HUES48 (cell line): Measurements from ENCODE around the gene GPC5.

ENCODE experiments used
- H3K27ac ChIP-seq: one replicate; pipeline ENCODE4 v1.7.0; 2013; ENCODE audit warnings: low read depth, low read length, inconsistent platforms
- H3K27me3 ChIP-seq: 2 replicates; pipeline ENCODE4 v1.6.1; 2013; ENCODE audit warnings: mild to moderate bottlenecking, low read length; ENCODE audit not compliant: control insufficient read depth, insufficient read depth
- H3K36me3 ChIP-seq: 2 replicates; pipeline ENCODE4 v1.6.1; 2013; ENCODE audit warnings: low read length; ENCODE audit not compliant: control insufficient read depth, insufficient read depth
- H3K4me1 ChIP-seq: 2 replicates; pipeline ENCODE4 v1.6.1; 2013; ENCODE audit warnings: mild to moderate bottlenecking, low read length; ENCODE audit not compliant: control insufficient read depth, insufficient read depth
- H3K4me3 ChIP-seq: 2 replicates; pipeline ENCODE4 v1.5.1; 2013; ENCODE audit warnings: mild to moderate bottlenecking, low read depth, low read length
- H3K9ac ChIP-seq: 2 replicates; pipeline ENCODE4 v1.6.1; 2013; ENCODE audit warnings: mild to moderate bottlenecking, low read depth, low read length, moderate library complexity
- H3K9me3 ChIP-seq: 2 replicates; pipeline ENCODE4 v1.6.1; 2013; ENCODE audit warnings: low read length; ENCODE audit not compliant: control insufficient read depth, insufficient read depth

Gene GPC5

GRCh38 chr13:91356919-91357612, 41.4 kb upstream of the GPC5 start:
- peak overlapping the region; percentile 29 for H3K27ac ChIP-seq
- peaks cover 58% of the 10 kb centered on the region for H3K36me3 ChIP-seq
- H3K4me1 ChIP-seq, result no peaks in the 10 kb centered on the region; the same call in 1 of the 2 replicates

GRCh38 chr13:91357613-91358386, 40.6 kb upstream of the GPC5 start:
- Histone ChIP-seq H3K27ac (peak overlapping the region; percentile 17), H3K9me3 (no peaks in the 10 kb centered on the region), H3K36me3 (peaks cover 51% of the 10 kb centered on the region), H3K4me3 (no peak overlapping the region), H3K27me3 (no peaks in the 10 kb centered on the region), H3K9ac (no peak overlapping the region), H3K4me1 (no peaks in the 10 kb centered on the region)

More at GRCh38 chr13:91356919-91357612, 41.4 kb upstream of the GPC5 start:
- no peak overlapping the region for H3K9ac ChIP-seq
- H3K4me3 ChIP-seq, result no peak overlapping the region
- H3K27me3 ChIP-seq, result no peaks in the 10 kb centered on the region
- no peaks in the 10 kb centered on the region for H3K9me3 ChIP-seq

- H3K27me3 ChIP-seq, result no peaks in the 10 kb centered on the region
- peaks cover 45% of the 10 kb centered on the region for H3K36me3 ChIP-seq
- H3K4me3 ChIP-seq, result no peak overlapping the region
- no peaks in the 10 kb centered on the region for H3K9me3 ChIP-seq
- H3K4me1 ChIP-seq, result no peaks in the 10 kb centered on the region
- H3K27ac ChIP-seq, result peak overlapping the region; percentile 17
- H3K9ac ChIP-seq, result no peak overlapping the region
These were observed 40.0 kb upstream of the GPC5 start for GRCh38 chr13:91358387-91358782.

- no peak overlapping the region for H3K27ac ChIP-seq
- no peaks in the 10 kb centered on the region for H3K9me3 ChIP-seq
- H3K4me1 ChIP-seq, result no peaks in the 10 kb centered on the region
- H3K4me3 ChIP-seq, result no peak overlapping the region
- peaks cover 38% of the 10 kb centered on the region for H3K36me3 ChIP-seq
- no peaks in the 10 kb centered on the region for H3K27me3 ChIP-seq
- no peak overlapping the region for H3K9ac ChIP-seq
These were observed 39.3 kb upstream of the GPC5 start for GRCh38 chr13:91359111-91359510.

GRCh38 chr13:91359631-91360030, 38.8 kb upstream of the GPC5 start:
- H3K36me3 ChIP-seq, result peaks cover 32% of the 10 kb centered on the region
- H3K27me3 ChIP-seq, result no peaks in the 10 kb centered on the region
- H3K4me1 ChIP-seq, result no peaks in the 10 kb centered on the region

GRCh38 chr13:91360246-91360751, 38.1 kb upstream of the GPC5 start:
- no peak overlapping the region for H3K9ac ChIP-seq
- no peaks in the 10 kb centered on the region for H3K27me3 ChIP-seq
- H3K4me3 ChIP-seq, result no peak overlapping the region
- H3K27ac ChIP-seq, result peak overlapping the region; percentile 45
- no peaks in the 10 kb centered on the region for H3K4me1 ChIP-seq
- peaks cover 26% of the 10 kb centered on the region for H3K36me3 ChIP-seq
- H3K9me3 ChIP-seq, result no peaks in the 10 kb centered on the region

More at GRCh38 chr13:91359631-91360030, 38.8 kb upstream of the GPC5 start:
- Histone ChIP-seq H3K9me3 (no peaks in the 10 kb centered on the region), H3K27ac (peak overlapping the region; percentile 33), H3K9ac (no peak overlapping the region), H3K4me3 (no peak overlapping the region)

- H3K4me3 ChIP-seq, result no peak overlapping the region
- peaks cover 11% of the 10 kb centered on the region for H3K36me3 ChIP-seq
These were observed 36.6 kb upstream of the GPC5 start for GRCh38 chr13:91361755-91362271.

GRCh38 chr13:91362908-91363307, 35.5 kb upstream of the GPC5 start:
- no peak overlapping the region for H3K27ac ChIP-seq

More at GRCh38 chr13:91361755-91362271, 36.6 kb upstream of the GPC5 start:
- no peaks in the 10 kb centered on the region for H3K4me1 ChIP-seq
- H3K9me3 ChIP-seq, result no peaks in the 10 kb centered on the region
- no peaks in the 10 kb centered on the region for H3K27me3 ChIP-seq
- H3K27ac ChIP-seq, result no peak overlapping the region
- no peak overlapping the region for H3K9ac ChIP-seq

GRCh38 chr13:91368101-91368500, 30.3 kb upstream of the GPC5 start:
- no peaks in the 10 kb centered on the region for H3K36me3 ChIP-seq
- no peak overlapping the region for H3K4me3 ChIP-seq
- no peak overlapping the region for H3K27ac ChIP-seq
- no peak overlapping the region for H3K9ac ChIP-seq
- no peaks in the 10 kb centered on the region for H3K27me3 ChIP-seq
- H3K4me1 ChIP-seq, result no peaks in the 10 kb centered on the region; the same call in 1 of the 2 replicates
- no peaks in the 10 kb centered on the region for H3K9me3 ChIP-seq

More at GRCh38 chr13:91362908-91363307, 35.5 kb upstream of the GPC5 start:
- H3K36me3 ChIP-seq, result no peaks in the 10 kb centered on the region; the same call in none of the 2 replicates
- H3K4me1 ChIP-seq, result no peaks in the 10 kb centered on the region
- no peak overlapping the region for H3K4me3 ChIP-seq
- H3K9ac ChIP-seq, result no peak overlapping the region
- H3K27me3 ChIP-seq, result no peaks in the 10 kb centered on the region
- H3K9me3 ChIP-seq, result no peaks in the 10 kb centered on the region

- no peak overlapping the region for H3K4me3 ChIP-seq
- no peaks in the 10 kb centered on the region for H3K36me3 ChIP-seq
- H3K4me1 ChIP-seq, result no peaks in the 10 kb centered on the region; the same call in 1 of the 2 replicates
- H3K27ac ChIP-seq, result no peak overlapping the region
- no peaks in the 10 kb centered on the region for H3K9me3 ChIP-seq
- H3K9ac ChIP-seq, result no peak overlapping the region
- no peaks in the 10 kb centered on the region for H3K27me3 ChIP-seq
These were observed 29.6 kb upstream of the GPC5 start for GRCh38 chr13:91368676-91369440.
